ENCODE data around the gene HRCT1. TPM values are rescaled to one million over a fixed set of nuclear protein-coding genes. Genes with fewer than 3 reads are reported as not detected.

The HRCT1 gene
- total RNA-seq, 1 donor from 2014 or later: 32.7 TPM

DNA sequence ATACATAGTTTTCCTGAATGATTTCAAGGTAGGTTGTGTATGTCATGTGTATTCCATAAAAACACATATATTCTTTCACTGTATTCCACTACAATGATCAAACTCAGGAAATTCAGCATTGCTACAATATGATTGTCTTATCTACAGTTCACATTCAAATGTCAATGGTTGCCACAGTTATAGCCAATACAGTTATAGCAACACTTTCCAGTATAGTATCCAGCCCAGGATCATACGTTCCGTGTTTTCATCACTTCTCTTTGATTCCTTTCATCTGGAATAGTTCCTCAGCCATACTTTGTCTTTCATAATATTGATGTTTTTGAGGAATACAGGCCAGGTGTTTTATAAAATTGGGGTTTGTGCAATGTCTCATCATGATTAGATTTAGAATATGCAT lies 42.4 kb downstream of the HRCT1 start:
- H3K27me3 ChIP-seq: no peaks in the 10 kb centered on the region
- peaks cover 5 to 21% of the 10 kb centered on the region in 2 donors for H3K4me1 ChIP-seq
- TF ChIP-seq, protein P1, sequence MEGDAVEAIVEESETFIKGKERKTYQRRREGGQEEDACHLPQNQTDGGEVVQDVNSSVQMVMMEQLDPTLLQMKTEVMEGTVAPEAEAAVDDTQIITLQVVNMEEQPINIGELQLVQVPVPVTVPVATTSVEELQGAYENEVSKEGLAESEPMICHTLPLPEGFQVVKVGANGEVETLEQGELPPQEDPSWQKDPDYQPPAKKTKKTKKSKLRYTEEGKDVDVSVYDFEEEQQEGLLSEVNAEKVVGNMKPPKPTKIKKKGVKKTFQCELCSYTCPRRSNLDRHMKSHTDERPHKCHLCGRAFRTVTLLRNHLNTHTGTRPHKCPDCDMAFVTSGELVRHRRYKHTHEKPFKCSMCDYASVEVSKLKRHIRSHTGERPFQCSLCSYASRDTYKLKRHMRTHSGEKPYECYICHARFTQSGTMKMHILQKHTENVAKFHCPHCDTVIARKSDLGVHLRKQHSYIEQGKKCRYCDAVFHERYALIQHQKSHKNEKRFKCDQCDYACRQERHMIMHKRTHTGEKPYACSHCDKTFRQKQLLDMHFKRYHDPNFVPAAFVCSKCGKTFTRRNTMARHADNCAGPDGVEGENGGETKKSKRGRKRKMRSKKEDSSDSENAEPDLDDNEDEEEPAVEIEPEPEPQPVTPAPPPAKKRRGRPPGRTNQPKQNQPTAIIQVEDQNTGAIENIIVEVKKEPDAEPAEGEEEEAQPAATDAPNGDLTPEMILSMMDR (IDR thresholded peaks at IDR 0.05): no peak
- H3K4me3 ChIP-seq: no peak overlapping the region
- H3K36me3 ChIP-seq: no peaks in the 10 kb centered on the region
- intact Hi-C loops (cut with DNase I): loop anchor here (5.0 to 10.0 kb wide), 2 partner anchors 156 to 304 kb away; partner anchors contain the start of gene NPR2
- no peak overlapping the region for H3K27ac ChIP-seq
- no peak for DNase-seq (ENCODE audit: low spot score in 2 of 2)
- no peaks in the 10 kb centered on the region for H3K9me3 ChIP-seq

DNA sequence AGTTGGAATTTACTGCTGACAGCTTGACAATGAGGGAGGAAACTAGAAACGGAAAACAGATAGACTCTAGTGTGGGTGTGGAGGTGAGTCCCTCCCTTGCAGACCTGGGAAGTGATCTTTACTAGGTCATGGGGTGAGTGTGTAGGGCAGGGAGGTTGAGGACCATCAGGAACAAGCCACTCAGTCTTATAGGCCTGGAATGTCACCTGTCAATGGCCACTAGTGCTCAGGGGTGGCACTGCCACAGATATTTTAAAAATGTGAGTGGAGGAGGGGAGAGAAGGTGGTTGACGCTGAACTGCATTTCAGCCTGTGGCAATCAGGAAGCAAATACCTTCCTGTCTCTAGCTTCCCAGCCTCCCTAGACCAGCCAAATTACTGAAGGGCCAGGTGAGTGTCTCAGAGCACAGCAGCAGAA lies 42.9 kb downstream of the HRCT1 start:
- intact Hi-C loops (cut with DNase I): loop anchor here (5.0 to 10.0 kb wide), 2 partner anchors 157 to 304 kb away; partner anchors contain the start of gene NPR2
- Histone ChIP-seq H3K36me3 (no peaks in the 10 kb centered on the region), H3K27me3 (no peaks in the 10 kb centered on the region), H3K4me3 (no peak overlapping the region), H3K4me1 (peaks cover 5 to 21% of the 10 kb centered on the region in 2 donors), H3K9me3 (no peaks in the 10 kb centered on the region), H3K27ac (no peak overlapping the region)
- DNase-seq (ENCODE audit: low spot score in 2 of 2): no peak
- TF ChIP-seq, protein P1 (IDR thresholded peaks at IDR 0.05): no peak

DNA sequence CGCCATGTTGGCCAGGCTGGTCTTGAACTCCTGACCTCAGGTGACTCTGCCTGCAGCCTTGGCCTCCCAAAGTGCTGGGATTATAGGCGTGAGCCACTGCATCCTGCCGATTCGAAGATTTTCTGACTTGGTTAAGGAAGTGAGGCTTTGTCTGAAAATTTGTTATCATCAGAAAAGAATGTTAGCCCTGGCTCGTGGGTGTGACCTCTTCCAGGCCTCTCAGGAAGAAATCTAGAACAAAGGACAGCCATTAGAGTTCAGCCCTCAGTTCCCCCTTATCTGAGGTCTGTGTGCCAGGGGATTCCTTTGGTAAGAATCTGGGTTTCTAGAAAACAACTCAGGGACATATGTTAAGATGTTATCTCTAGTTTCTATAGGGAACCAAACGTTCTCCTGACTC lies 45.7 kb downstream of the HRCT1 start:
- no peaks in the 10 kb centered on the region for H3K27me3 ChIP-seq
- intact Hi-C loops (cut with DNase I): loop anchor here (10.0 kb wide), 2 partner anchors 153 to 373 kb away; no protein-coding TSS in a partner anchor
- TF ChIP-seq, protein P1 (IDR thresholded peaks at IDR 0.05): no peak
- no peak overlapping the region for H3K4me3 ChIP-seq
- DNase-seq (ENCODE audit: low spot score in 2 of 2): no peak
- H3K4me1 ChIP-seq: no peaks in the 10 kb centered on the region
- no peak overlapping the region for H3K27ac ChIP-seq
- H3K9me3 ChIP-seq: no peaks in the 10 kb centered on the region
- no peaks in the 10 kb centered on the region for H3K36me3 ChIP-seq

DNA sequence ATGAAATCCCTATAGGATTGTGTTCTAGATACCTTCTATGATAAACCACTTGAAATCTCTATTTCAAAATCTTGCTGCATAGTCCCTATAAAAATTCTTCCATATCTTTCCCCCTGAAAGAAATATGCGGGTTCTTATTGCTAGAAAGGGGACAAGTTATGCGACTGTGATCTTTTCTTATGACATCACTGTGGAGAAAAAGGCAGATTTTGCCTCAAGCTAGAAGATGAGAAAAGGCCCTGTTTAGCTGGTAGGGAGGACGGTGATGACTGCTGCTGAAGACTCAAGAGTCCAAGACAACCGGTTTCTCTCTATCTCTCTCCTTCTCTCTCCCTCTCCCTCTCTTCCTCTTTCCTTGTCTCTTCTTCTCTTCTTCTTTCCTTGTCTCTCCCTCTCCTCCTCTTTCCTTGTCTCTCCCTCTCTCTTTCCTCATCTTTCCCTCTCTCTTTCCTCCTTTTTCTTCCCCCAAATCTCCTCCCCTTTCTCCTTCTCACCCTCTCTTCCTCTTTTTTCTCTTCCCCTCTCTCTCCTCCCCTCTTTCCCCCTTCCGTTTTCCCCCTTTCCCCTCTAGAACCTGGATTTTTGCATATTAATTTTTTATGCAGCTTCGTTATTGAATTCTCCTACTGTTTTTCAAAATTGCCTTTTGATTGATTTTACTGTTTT lies 46.7 kb downstream of the HRCT1 start:
- Histone ChIP-seq H3K36me3 (no peaks in the 10 kb centered on the region), H3K9me3 (no peaks in the 10 kb centered on the region), H3K4me1 (no peaks in the 10 kb centered on the region), H3K4me3 (no peak overlapping the region), H3K27me3 (no peaks in the 10 kb centered on the region), H3K27ac (no peak overlapping the region)
- DNase-seq (ENCODE audit: low spot score in 2 of 2): no peak
- TF ChIP-seq, protein P1 (IDR thresholded peaks at IDR 0.05): no peak
- intact Hi-C loops (cut with DNase I): loop anchor here (10.0 kb wide), 2 partner anchors 152 to 372 kb away; no protein-coding TSS in a partner anchor

DNA sequence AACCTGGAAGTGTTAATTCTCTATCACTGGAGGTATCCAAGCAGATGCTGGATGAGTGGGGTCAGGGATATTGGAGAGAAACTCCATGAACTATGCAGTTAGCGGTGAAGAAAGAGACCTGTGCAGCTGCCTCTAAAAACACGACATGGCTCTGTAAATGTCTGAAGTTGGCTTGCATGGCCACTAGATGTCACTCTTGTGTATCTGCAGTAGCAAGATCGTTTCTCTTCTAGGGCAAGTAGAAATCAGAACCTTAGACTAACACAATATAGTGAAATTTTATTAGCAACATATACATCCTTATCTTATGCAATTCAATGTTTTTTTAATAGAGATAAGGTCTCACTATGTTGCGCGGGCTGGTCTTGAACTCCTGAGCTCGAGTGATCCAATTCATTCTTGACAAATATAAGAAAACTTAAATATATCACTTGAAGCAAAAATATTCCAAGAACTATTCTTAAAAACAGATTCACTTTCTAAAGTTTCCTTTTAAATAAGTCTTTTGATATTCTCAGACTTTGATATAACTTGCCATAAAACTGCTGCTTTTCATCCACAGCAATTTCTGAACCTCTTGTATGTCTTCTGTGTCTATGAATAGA lies 49.0 kb downstream of the HRCT1 start:
- no peaks in the 10 kb centered on the region for H3K27me3 ChIP-seq
- DNase-seq (ENCODE audit: low spot score in 2 of 2): peak in 1 of 2 donors; percentile 77
- no peaks in the 10 kb centered on the region for H3K36me3 ChIP-seq
- no peaks in the 10 kb centered on the region for H3K4me1 ChIP-seq
- H3K27ac ChIP-seq: no peak overlapping the region
- H3K9me3 ChIP-seq: no peaks in the 10 kb centered on the region
- no peak overlapping the region for H3K4me3 ChIP-seq
- intact Hi-C loops (cut with DNase I): loop anchor here (1.0 to 10.0 kb wide), 4 partner anchors 68 to 370 kb away; partner anchors contain the start of gene CCIN
- TF ChIP-seq, protein P1 (IDR thresholded peaks at IDR 0.05): peak; percentile 67 to 87 (median 73)
